Prostate gland (tissue), 2 donors: ENCODE data around the gene SETD2.

ENCODE experiments used
- CTCF ChIP-seq, 4 experiments: fragments of 200-600 bp in 2 of 4; fragments of 450-650 bp in 2 of 4; sonication (generic) in 2 of 4; IDR thresholded peaks; 1 replicate in 3 of 4; 2 replicates in 1 of 4; pipeline ENCODE4 v1.5.1; 2016 to 2019; ENCODE audit warnings: antibody characterized with exemption in 4 of 4, mild to moderate bottlenecking in 2 of 4, moderate library complexity in 2 of 4
- POLR2A ChIP-seq: fragments of 450-650 bp; IDR thresholded peaks from one replicate; pipeline ENCODE4 v1.6.1; 2016; ENCODE audit warnings: antibody characterized with exemption, mild to moderate bottlenecking

GRCh38 chr3:47010111-47010712 is 153.7 kb downstream of the SETD2 start:
- TF ChIP-seq CTCF (IDR thresholded peaks at IDR 0.05) = no peak
- TF ChIP-seq POLR2A = no peak
